Immature natural killer cell (primary cell): Measurements from ENCODE around the gene KLRB1. TPM values are rescaled to one million over a fixed set of nuclear protein-coding genes. Genes with fewer than 3 reads are reported as not detected.
"Not testable (repeated sequence)": the region's sequence is repeated elsewhere in the genome, so short reads cannot be mapped to it uniquely, and the experiment has no call there.

ENCODE experiments used
- DNase-seq, 3 donors: peaks; one replicate each; pipeline ENCODE4 v3.0.0; 2022; ENCODE audit warnings: mixed read lengths in 1 of 3
- H3K27ac Mint-ChIP-seq, 6 donors: one replicate each; pipeline ENCODE4 v1.8.0; 2020; ENCODE audit warnings: mixed read lengths in 6 of 6, mild to moderate bottlenecking in 5 of 6, inconsistent platforms in 4 of 6, moderate library complexity in 3 of 6
- H3K27me3 Mint-ChIP-seq, 3 donors: one replicate each; pipeline ENCODE4 v1.8.0; 2020 to 2021; ENCODE audit warnings: low read depth in 3 of 3, mild to moderate bottlenecking in 3 of 3, mixed read lengths in 3 of 3, moderate library complexity in 3 of 3, inconsistent platforms in 1 of 3
- H3K36me3 Mint-ChIP-seq, 3 donors: one replicate each; pipeline ENCODE4 v1.8.0; 2020; ENCODE audit warnings: mixed read lengths in 3 of 3, inconsistent platforms in 2 of 3, mild to moderate bottlenecking in 2 of 3
- H3K4me1 Mint-ChIP-seq, 2 donors: one replicate each; pipeline ENCODE4 v1.8.0; 2020; ENCODE audit warnings: inconsistent platforms in 2 of 2, mild to moderate bottlenecking in 2 of 2, mixed read lengths in 2 of 2, moderate library complexity in 1 of 2
- H3K4me3 Mint-ChIP-seq, 5 donors: one replicate each; pipeline ENCODE4 v1.8.0; 2020; ENCODE audit warnings: mild to moderate bottlenecking in 5 of 5, mixed read lengths in 5 of 5, inconsistent platforms in 3 of 5, moderate library complexity in 3 of 5
- H3K9me3 Mint-ChIP-seq, 6 donors: one replicate each; pipeline ENCODE4 v1.8.0; 2020; ENCODE audit warnings: mild to moderate bottlenecking in 6 of 6, mixed read lengths in 6 of 6, inconsistent platforms in 4 of 6, moderate library complexity in 3 of 6
- polyA plus RNA-seq, 3 donors: library from polyadenylated mRNA; unstranded; fragments of 300-500 nt; fragmentation: Illumina TruSeq; gene quantifications; one replicate each; pipeline ENCODE4 v1.2.3, GENCODE V29; 2021

Gene KLRB1
- polyA plus RNA-seq, 3 donors from 2014 or later = 303 to 351 (median 347) TPM

DNA sequence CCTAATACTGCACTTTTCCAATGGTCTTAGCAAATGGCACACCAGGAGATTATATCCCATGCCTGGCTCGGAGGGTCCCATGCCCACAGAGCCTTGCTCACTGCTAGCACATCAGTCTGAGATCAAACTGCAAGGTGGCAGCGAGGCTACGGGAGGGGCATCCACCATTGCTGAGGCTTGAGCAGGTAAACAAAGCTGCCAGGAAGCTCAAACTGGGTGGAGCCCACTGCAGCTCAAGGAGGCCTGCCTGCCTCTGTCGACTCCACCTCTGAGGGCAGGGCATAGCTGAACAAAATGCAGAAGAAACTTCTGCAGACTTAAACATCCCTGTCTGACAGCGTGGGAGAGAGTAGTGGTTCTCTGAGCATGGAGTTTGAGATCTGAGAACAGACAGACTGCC is 2.9 kb upstream of the KLRB1 start:
- not testable (repeated sequence) for DNase-seq, H3K27me3 Mint-ChIP-seq
- H3K27ac Mint-ChIP-seq = peak overlapping the region in 5 of 6 donors; percentile 14 to 99 (median 49)
- peaks cover 0 to 12% (median 2%) of the 10 kb centered on the region in 6 donors for H3K9me3 Mint-ChIP-seq
- H3K4me1 Mint-ChIP-seq = peaks cover 76 to 93% of the 10 kb centered on the region in 2 donors
- peak overlapping the region in 1 of 5 donors; percentile 46 for H3K4me3 Mint-ChIP-seq
- peaks cover 0 to 19% (median 9%) of the 10 kb centered on the region in 3 donors for H3K36me3 Mint-ChIP-seq

DNA sequence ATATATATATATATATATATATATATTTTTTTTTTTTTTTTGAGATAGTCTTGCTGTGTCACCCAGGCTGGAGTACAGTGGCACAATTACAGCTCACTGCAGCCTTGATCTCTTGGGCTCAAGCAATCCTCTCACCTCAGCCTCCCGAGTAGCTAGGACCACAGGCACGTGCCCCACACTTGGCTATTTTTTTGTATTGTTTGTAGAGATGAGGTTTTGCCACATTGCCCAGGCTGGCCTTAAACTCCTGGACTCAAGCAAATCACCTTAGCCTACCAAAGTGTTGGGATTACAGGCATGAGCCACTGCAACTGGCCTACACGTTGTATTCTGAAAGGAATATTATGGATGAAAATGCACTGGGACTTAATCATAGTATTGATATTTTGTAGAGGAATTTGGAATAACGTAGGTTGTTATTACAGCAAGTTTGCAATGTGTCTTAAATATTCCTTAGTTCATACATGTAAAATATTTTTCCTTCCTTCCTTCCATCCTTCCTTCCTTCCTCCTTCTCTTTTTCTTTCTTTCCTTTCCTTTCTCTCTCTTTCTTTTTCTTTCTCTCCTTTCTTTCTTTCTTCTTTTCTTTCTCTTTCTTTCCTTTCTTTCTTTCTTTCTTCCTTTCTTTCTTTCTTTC is 862 bp downstream of the KLRB1 start:
- peaks cover 0 to 3% (median 1%) of the 10 kb centered on the region in 3 donors for H3K27me3 Mint-ChIP-seq
- H3K4me1 Mint-ChIP-seq = peaks cover 67 to 92% of the 10 kb centered on the region in 2 donors
- peak overlapping the region; percentile 83 to 99 (median 98) for H3K27ac Mint-ChIP-seq
- peaks cover 0 to 12% (median 2%) of the 10 kb centered on the region in 6 donors for H3K9me3 Mint-ChIP-seq
- peak; percentile 42 to 65 (median 56) for DNase-seq
- peak overlapping the region; percentile 94 to 98 (median 97) for H3K4me3 Mint-ChIP-seq
- peaks cover 4 to 26% (median 20%) of the 10 kb centered on the region in 3 donors for H3K36me3 Mint-ChIP-seq

DNA sequence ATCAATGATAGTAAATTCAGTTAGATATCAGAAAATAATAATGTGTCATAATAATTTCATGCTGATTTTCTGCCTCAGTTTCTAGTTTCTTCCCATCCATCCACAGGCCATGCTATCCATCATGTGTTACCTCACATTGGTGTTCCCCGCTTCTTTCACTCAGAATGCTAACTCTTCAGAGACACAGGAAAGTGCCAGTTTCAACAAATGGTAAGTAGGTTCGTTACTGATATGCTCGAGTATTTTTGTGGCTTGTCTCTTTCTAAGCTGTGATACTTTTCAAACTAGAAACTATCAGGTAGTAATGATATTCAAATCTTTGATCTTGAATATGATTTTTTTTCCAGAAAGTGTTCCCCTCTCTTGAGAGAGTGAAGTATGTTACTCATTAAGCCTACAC is 1.5 kb downstream of the KLRB1 start:
- Mint-ChIP-seq H3K9me3 (peaks cover 0 to 12% (median 2%) of the 10 kb centered on the region in 6 donors), H3K27me3 (peaks cover 0 to 3% (median 1%) of the 10 kb centered on the region in 3 donors), H3K27ac (peak overlapping the region; percentile 83 to 96 (median 92)), H3K36me3 (peaks cover 9 to 32% (median 21%) of the 10 kb centered on the region in 3 donors), H3K4me3 (peak overlapping the region; percentile 85 to 91 (median 90)), H3K4me1 (peaks cover 67 to 92% of the 10 kb centered on the region in 2 donors)
- peak; percentile 33 to 46 (median 43) for DNase-seq

DNA sequence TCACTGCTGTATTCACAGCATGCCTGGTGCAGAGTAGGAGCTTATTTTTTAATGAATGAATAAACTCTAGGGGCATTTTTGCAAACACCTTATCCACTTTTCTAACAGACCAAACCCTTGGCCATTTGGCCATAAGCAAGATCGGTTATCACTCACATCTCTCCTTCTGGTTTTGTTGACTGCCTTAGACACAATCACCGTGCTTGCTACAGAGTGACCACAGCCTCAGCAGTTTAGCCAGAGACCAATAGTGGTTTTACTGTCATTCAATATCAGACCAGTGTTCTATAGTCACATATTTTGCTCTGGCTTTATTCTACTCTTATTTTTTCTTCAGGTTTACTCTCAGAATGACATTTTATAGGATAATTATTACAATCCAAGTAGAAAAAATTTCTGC is 2.2 kb downstream of the KLRB1 start:
- peaks cover 0 to 12% (median 2%) of the 10 kb centered on the region in 6 donors for H3K9me3 Mint-ChIP-seq
- peak overlapping the region; percentile 85 to 91 (median 90) for H3K4me3 Mint-ChIP-seq
- H3K4me1 Mint-ChIP-seq = peaks cover 65 to 92% of the 10 kb centered on the region in 2 donors
- peaks cover 0 to 3% (median 1%) of the 10 kb centered on the region in 3 donors for H3K27me3 Mint-ChIP-seq
- H3K27ac Mint-ChIP-seq = peak overlapping the region; percentile 83 to 96 (median 92)
- peak; percentile 36 to 42 (median 41) for DNase-seq
- H3K36me3 Mint-ChIP-seq = peaks cover 11 to 33% (median 23%) of the 10 kb centered on the region in 3 donors

DNA sequence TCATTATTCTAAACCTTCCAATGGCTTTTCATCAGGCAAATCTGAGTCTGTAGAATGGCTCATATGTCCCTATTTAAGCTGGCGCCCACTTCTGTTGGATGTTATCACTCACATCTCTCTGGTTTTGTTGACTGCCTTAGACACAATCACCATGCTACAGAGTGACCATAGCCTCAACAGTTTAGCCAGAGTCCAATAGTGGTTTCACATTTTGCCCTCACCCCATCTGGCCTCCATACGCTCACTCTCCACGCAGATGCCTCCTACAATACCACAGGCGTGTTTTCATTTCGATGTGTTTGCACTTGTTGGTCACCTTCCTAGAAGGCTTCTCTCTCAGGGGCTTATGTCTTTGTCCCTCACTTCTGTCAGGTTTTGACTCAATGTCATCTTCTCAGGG is 3.4 kb downstream of the KLRB1 start:
- H3K36me3 Mint-ChIP-seq = peaks cover 22 to 32% (median 32%) of the 10 kb centered on the region in 3 donors
- peak overlapping the region; percentile 83 to 96 (median 92) for H3K27ac Mint-ChIP-seq
- H3K4me3 Mint-ChIP-seq = peak overlapping the region; percentile 85 to 91 (median 90)
- peak; percentile 64 to 69 (median 65) for DNase-seq
- peaks cover 0 to 3% (median 1%) of the 10 kb centered on the region in 3 donors for H3K27me3 Mint-ChIP-seq
- H3K9me3 Mint-ChIP-seq = peaks cover 0 to 3% (median under 1%) of the 10 kb centered on the region in 6 donors
- H3K4me1 Mint-ChIP-seq = peaks cover 65 to 92% of the 10 kb centered on the region in 2 donors

GRCh38 chr12:9600426-9600825 is 7.3 kb downstream of the KLRB1 start:
- H3K36me3 Mint-ChIP-seq = peaks cover 44 to 57% (median 46%) of the 10 kb centered on the region in 3 donors
- H3K9me3 Mint-ChIP-seq, DNase-seq, H3K27me3 Mint-ChIP-seq: not testable (repeated sequence)
- H3K4me3 Mint-ChIP-seq = peak overlapping the region in 4 of 5 donors; percentile 2 to 57 (median 28)
- H3K27ac Mint-ChIP-seq = peak overlapping the region; percentile 72 to 95 (median 87)
- peaks cover 84 to 97% of the 10 kb centered on the region in 2 donors for H3K4me1 Mint-ChIP-seq

- Mint-ChIP-seq H3K36me3 (peaks cover 56 to 66% (median 61%) of the 10 kb centered on the region in 3 donors), H3K9me3 (no peaks in the 10 kb centered on the region), H3K27ac (peak overlapping the region; percentile 78 to 95 (median 90)), H3K4me3 (peak overlapping the region in 3 of 5 donors; percentile 24 to 58 (median 26)), H3K4me1 (peaks cover 72 to 91% of the 10 kb centered on the region in 2 donors), H3K27me3 (no peaks in the 10 kb centered on the region)
- no peak for DNase-seq
These were observed 9.4 kb downstream of the KLRB1 start for GRCh38 chr12:9598363-9598762.

DNA sequence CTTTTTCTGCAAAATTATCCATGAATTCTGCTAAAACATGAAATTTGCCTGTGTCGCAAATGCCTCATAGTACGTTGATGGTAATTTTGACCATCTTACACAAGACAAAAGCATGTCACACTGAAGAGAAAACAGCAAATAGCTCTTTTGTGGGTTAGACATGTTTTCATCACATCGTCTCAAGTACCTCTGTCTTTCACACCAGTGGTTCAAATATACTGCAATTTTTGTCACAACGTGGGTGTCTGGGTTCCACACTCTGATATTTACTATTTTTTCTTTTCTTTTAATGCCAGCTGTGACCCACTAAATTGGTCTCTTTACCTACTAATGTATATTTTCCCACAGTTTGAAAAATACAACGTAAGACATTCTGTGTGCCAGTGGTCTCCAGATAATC is 10.4 kb downstream of the KLRB1 start:
- Mint-ChIP-seq H3K27ac (peak overlapping the region; percentile 78 to 95 (median 90)), H3K4me3 (peak overlapping the region; percentile 31 to 66 (median 58)), H3K4me1 (peaks cover 65 to 81% of the 10 kb centered on the region in 2 donors), H3K27me3 (no peaks in the 10 kb centered on the region), H3K9me3 (no peaks in the 10 kb centered on the region), H3K36me3 (peaks cover 56 to 71% (median 57%) of the 10 kb centered on the region in 3 donors)
- DNase-seq = peak; percentile 47 to 55 (median 54)

DNA sequence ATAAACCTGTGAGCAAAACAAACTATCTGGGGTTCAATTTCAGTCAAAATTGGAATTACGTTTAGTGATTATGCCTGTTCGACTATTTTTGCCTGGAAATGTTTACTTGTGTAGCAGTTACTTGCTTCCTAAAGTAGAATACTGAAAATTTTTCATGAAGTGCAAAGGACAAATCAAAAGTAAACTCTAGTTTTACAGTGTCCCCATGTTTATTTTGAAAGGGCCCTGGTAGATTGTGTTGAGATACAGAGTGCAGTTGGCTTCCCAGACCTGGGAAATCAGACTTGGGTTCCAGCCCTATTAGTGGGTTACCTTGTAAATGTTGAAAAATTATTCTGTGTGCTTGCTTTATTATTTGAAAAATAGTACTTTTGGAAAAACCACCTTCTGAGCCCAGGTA is 17.3 kb downstream of the KLRB1 start:
- no peaks in the 10 kb centered on the region for H3K9me3 Mint-ChIP-seq
- peaks cover 24 to 54% of the 10 kb centered on the region in 2 donors for H3K4me1 Mint-ChIP-seq
- H3K36me3 Mint-ChIP-seq = peaks cover 15 to 28% (median 20%) of the 10 kb centered on the region in 3 donors
- H3K4me3 Mint-ChIP-seq = no peak overlapping the region
- DNase-seq = no peak
- peak overlapping the region in 1 of 6 donors; percentile 24 for H3K27ac Mint-ChIP-seq
- no peaks in the 10 kb centered on the region for H3K27me3 Mint-ChIP-seq

GRCh38 chr12:9588749-9589148 is 19.0 kb downstream of the KLRB1 start:
- Mint-ChIP-seq H3K27ac (peak overlapping the region in 4 of 6 donors; percentile 9 to 64 (median 24)), H3K4me1 (peaks cover 18 to 44% of the 10 kb centered on the region in 2 donors), H3K27me3 (no peaks in the 10 kb centered on the region), H3K36me3 (peaks cover 3 to 14% (median 6%) of the 10 kb centered on the region in 3 donors), H3K4me3 (peak overlapping the region in 1 of 5 donors; percentile 6), H3K9me3 (no peaks in the 10 kb centered on the region)
- DNase-seq = no peak

DNA sequence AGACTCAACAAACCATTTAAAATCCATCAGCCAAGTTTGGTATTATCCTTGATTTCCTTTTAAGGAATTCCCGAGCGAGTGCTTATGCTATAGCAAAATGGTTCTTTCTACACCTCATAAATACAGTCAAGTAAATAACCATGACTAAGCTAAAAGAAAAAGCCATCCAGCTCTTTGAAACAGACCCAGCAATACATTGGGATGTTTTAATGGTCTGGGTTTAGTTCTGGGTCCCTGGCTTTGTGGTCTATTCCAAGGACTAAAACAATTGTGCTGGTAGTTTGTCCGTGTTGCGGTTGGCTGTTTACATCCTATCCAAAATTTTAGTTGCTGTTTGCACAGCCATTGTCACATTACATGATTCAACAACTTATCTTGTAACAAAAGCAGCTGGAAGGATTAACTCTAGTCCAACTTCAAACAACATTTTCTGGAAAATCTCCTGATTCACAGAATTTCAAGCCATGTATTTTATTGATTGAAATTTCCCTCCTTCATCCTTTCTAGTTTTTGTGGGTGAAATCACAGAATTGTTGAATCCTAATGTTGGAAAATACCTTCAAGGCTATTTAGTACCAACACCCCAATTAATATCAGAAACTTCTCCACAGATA is 19.6 kb downstream of the KLRB1 start:
- Mint-ChIP-seq H3K27me3 (no peaks in the 10 kb centered on the region), H3K9me3 (no peaks in the 10 kb centered on the region), H3K27ac (no peak overlapping the region), H3K4me1 (peaks cover 18 to 44% of the 10 kb centered on the region in 2 donors), H3K36me3 (peaks cover 0 to 9% (median 3%) of the 10 kb centered on the region in 3 donors), H3K4me3 (no peak overlapping the region)
- DNase-seq = no peak

- H3K27me3 Mint-ChIP-seq, H3K27ac Mint-ChIP-seq, H3K9me3 Mint-ChIP-seq, H3K4me1 Mint-ChIP-seq, DNase-seq, H3K4me3 Mint-ChIP-seq: not testable (repeated sequence)
- H3K36me3 Mint-ChIP-seq = peaks cover 0 to 11% (median 5%) of the 10 kb centered on the region in 3 donors
These were observed 30.0 kb downstream of the KLRB1 start for GRCh38 chr12:9577729-9578128.

DNA sequence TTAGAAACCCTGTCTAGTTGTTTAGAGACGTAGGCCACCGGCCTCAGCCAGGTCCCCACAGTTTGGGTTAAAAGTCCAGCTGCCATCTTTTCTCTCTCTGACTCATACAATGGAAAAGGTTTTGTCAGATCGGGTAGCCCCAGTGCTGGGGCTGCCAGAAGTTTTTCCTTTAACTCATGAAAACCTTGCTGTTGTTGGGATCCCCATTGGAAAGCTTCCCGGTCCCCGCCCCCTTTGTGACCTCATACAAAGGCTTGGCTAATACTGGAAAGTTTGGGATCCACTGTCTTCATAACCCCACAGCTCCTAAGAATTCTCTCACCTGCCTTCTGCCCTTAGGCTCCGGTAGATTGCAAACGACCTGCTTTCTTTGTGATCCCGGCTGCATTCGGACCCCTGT is 40.6 kb downstream of the KLRB1 start:
- H3K4me1 Mint-ChIP-seq = peaks cover 12 to 20% of the 10 kb centered on the region in 2 donors
- DNase-seq, H3K9me3 Mint-ChIP-seq, H3K27ac Mint-ChIP-seq, H3K4me3 Mint-ChIP-seq, H3K27me3 Mint-ChIP-seq, H3K36me3 Mint-ChIP-seq: not testable (repeated sequence)

DNA sequence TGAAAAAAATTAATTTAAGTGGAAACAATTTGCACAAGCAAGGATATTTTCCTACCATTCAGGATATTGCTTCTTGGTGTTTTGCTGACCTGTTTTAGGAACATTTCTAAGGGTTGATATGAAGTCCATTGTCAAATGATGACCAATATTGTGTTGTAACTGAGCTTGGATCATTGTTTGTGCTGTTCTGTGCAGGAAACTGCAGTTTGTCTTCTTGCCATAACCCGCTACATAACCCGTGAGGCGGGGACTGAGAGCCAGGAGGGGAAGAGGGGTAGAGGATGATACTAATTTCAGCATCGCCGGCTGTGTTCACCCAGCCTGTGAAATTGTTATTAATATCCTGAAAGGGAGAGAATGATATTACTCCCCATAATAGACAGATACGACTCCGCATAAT is 41.6 kb downstream of the KLRB1 start:
- H3K9me3 Mint-ChIP-seq, H3K4me3 Mint-ChIP-seq, H3K27me3 Mint-ChIP-seq, DNase-seq, H3K36me3 Mint-ChIP-seq: not testable (repeated sequence)
- Mint-ChIP-seq H3K27ac (peak overlapping the region in 1 of 6 donors; percentile 63), H3K4me1 (peaks cover 12 to 20% of the 10 kb centered on the region in 2 donors)
